HG02981 (cell line): ENCODE measurements around the gene FAM131B.
A peak's percentile ranks its signal among the peaks of the same experiment; 100 is the strongest.

ENCODE experiments used
- ATAC-seq: cut with Tn5 transposase; IDR thresholded peaks from one replicate; pipeline ENCODE4 v1.9.1; 2021; ENCODE audit warnings: mild to moderate bottlenecking, moderate library complexity; ENCODE audit not compliant: unreplicated experiment

FAM131B gene

GRCh38 chr7:143325240-143325639 is 37.3 kb downstream of the FAM131B start:
- peak; percentile 68 for ATAC-seq

- ATAC-seq, result no peak
Measured at GRCh38 chr7:143323653-143324052, 38.9 kb downstream of the FAM131B start.

GRCh38 chr7:143322760-143323633 is 39.5 kb downstream of the FAM131B start:
- ATAC-seq, result no peak

- ATAC-seq, result no peak
Measured at GRCh38 chr7:143321734-143322133, 40.8 kb downstream of the FAM131B start.

- ATAC-seq, result no peak
Measured at GRCh38 chr7:143321242-143321641, 41.3 kb downstream of the FAM131B start.

GRCh38 chr7:143320620-143321019 is 41.9 kb downstream of the FAM131B start:
- ATAC-seq, result no peak

- no peak for ATAC-seq
Measured at GRCh38 chr7:143318661-143319060, 43.9 kb downstream of the FAM131B start.

- no peak for ATAC-seq
Measured at GRCh38 chr7:143316492-143316891, 46.0 kb downstream of the FAM131B start.

- no peak for ATAC-seq
Measured at GRCh38 chr7:143315776-143316175, 46.7 kb downstream of the FAM131B start, which contains the start of gene CLCN1. Gene CLCN1 (plus strand): TSS chr7:143316111. CDS start chr7:143316213, 102 bp downstream.

- ATAC-seq, result no peak
Measured at GRCh38 chr7:143314127-143314526, 48.4 kb downstream of the FAM131B start.

- ATAC-seq, result no peak
Measured at GRCh38 chr7:143308632-143309031, 53.9 kb downstream of the FAM131B start.

GRCh38 chr7:143305423-143306070 is 57.0 kb downstream of the FAM131B start:
- ATAC-seq, result no peak

GRCh38 chr7:143304938-143305337 is 57.6 kb downstream of the FAM131B start:
- ATAC-seq, result no peak

- no peak for ATAC-seq
Measured at GRCh38 chr7:143303733-143304132, 58.8 kb downstream of the FAM131B start.
